LNCAP (cell line): Measurements from ENCODE around the gene RET.

Experiments
- CTCF ChIP-seq: fragments of 450-650 bp; IDR thresholded peaks from 2 replicates; pipeline ENCODE4 v1.5.1; 2017; ENCODE audit warnings: mild to moderate bottlenecking

RET gene

GRCh38 chr10:43135064-43135463, 58.2 kb downstream of the RET start:
- TF ChIP-seq CTCF = no peak

GRCh38 chr10:43135656-43136055, 58.8 kb downstream of the RET start:
- no peak for TF ChIP-seq CTCF

GRCh38 chr10:43136432-43136831, 59.6 kb downstream of the RET start:
- no peak for TF ChIP-seq CTCF

GRCh38 chr10:43136995-43137716, 60.3 kb downstream of the RET start:
- TF ChIP-seq CTCF = no peak

- no peak for TF ChIP-seq CTCF
These were observed 60.8 kb downstream of the RET start for GRCh38 chr10:43137717-43138020.

- TF ChIP-seq CTCF = no peak
These were observed 61.3 kb downstream of the RET start, which contains the start of gene CSGALNACT2 for GRCh38 chr10:43138021-43138756. CSGALNACT2 (plus strand) TSS chr10:43138445; CDS start chr10:43155150, 16,705 bp downstream.

GRCh38 chr10:43138757-43139241, 61.9 kb downstream of the RET start:
- no peak for TF ChIP-seq CTCF
